Measurements from ENCODE around the gene PKDREJ.
"Not testable (repeated sequence)": the region's sequence is repeated elsewhere in the genome, so short reads cannot be mapped to it uniquely, and the experiment has no call there.

The PKDREJ gene, protein sequence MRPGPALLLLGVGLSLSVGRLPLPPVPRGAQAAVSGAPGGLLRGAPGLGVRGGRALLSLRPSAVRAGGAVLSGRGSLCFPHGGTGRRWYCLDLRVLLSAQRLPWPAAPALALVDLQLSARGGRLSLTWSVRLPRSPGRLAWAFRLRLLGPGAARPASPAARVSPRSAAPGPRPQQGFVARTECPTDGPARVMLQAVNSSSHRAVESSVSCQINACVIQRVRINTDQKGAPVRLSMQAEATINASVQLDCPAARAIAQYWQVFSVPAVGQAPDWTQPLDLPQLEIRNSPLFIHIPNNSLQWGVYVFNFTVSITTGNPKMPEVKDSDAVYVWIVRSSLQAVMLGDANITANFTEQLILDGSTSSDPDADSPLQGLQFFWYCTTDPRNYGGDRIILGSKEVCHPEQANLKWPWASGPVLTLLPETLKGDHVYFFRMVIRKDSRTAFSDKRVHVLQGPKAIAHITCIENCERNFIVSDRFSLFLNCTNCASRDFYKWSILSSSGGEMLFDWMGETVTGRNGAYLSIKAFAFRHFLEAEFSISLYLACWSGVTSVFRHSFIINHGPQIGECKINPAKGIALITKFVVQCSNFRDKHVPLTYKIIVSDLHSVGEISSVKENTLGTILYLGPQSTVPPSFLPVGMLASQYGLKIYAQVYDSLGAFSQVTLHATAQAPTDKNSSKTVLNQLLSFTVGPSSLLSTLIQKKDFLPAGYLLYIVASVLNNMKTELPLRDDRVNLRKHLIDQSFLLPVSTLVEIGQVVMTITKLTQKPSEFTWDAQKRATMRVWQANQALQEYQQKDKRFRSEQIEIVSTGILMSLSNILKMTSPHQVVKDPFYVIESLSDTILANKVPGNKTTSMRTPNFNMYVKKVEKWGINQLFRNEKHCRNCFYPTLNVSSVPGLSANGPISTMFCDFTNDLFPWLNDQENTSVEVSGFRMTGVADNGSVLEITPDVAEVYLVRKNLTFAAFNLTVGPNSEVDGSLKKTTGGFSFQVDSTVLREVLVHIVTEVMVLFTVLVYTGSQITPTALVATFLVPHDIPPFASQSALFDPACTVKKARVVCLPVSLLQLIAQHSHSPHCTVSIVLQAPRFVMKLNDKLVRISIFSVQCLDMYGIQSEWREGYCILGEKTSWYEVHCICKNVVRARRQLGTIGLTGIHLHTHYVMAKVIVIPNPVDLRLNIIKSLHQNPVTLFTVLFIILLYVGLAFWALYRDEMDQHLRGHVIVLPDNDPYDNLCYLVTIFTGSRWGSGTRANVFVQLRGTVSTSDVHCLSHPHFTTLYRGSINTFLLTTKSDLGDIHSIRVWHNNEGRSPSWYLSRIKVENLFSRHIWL (N-terminal part only)

GRCh38 chr22:46263216-46263590 is at the start of gene PKDREJ:
PKDREJ (minus strand) TSS chr22:46263343; CDS start chr22:46263322, 21 bp downstream.
- FAIRE-seq, result no peak

GRCh38 chr22:46312848-46313247 is 49.7 kb upstream of the PKDREJ start:
- not testable (repeated sequence) for FAIRE-seq

DNA sequence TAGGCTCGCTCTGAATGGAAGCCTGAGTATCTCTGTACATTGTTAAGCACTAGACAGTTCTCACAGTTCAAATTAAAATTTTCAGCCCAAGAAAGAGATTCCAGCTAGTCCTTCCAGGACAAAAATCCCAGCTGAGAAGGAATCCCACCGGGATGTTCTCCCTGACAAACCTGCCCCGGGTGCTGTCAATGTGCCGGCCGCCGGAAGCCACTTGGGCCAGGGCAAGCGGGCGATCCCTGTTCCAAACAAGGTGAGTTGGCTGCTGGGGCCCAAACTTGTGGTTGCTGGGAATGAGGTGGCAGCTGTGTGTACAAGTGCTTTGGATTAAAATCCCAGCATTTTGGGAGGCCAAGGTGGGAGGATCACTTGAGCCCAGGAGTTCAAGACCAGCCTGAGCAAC is 48.9 kb upstream of the PKDREJ start:
- FAIRE-seq, result no peak

GRCh38 chr22:46309526-46310085 is 46.5 kb upstream of the PKDREJ start:
- no peak for FAIRE-seq

DNA sequence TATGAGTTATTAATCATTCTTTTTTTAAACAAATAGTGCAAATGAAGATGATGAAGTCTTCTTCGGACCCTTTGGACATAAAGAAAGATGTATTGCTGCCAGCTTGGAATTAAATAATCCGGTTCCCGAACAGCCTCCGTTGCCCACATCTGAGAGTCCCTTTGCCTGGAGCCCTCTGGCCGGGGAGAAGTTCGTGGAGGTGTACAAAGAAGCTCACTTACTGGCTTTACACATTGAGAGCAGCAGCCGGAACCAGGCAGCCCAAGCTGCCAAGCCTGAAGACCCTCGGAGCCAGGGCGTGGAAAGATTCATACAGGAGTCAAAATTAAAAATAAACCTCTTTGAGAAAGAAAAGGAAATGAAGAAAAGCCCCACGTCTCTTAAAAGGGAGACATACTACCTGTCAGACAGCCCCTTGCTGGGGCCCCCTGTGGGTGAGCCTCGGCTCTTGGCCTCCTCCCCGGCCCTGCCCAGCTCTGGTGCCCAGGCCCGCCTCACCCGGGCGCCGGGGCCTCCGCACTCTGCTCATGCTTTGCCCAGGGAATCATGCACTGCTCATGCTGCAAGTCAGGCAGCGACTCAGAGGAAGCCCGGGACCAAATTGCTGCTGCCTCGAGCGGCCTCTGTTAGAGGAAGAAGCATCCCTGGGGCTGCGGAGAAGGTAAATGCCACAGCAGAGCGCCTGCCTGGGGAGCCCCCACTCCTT is 45.3 kb upstream of the PKDREJ start:
- no peak for FAIRE-seq

DNA sequence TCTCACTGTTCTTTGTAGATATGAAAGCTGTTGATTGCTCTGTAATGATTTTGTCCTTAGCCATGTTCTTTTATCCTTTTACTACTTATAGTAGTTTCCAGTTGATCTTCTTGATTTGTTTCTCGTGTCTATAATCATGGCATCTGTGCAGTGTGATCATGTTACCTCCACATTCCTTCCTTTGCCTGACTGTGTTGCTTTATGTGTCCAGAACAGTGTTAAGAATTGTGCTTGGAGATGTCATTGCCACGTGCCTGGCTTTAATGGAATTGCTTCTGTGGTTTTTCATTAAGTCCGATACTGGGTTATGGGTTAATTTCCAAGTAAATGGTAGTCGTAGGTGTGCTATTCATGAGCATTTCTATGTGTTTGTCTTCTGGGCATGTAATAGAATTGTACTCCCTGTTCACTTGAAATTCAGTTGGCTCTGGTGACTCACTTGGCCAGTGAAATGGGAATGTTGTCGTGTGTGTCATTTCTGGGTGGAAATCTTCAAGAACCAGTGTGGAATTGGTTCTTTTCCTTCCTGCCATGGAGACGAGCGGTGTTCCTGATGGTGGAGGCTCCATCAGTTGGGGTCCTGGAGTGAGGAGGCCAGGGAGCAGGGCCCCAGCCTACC is 40.3 kb upstream of the PKDREJ start:
- no peak for FAIRE-seq

DNA sequence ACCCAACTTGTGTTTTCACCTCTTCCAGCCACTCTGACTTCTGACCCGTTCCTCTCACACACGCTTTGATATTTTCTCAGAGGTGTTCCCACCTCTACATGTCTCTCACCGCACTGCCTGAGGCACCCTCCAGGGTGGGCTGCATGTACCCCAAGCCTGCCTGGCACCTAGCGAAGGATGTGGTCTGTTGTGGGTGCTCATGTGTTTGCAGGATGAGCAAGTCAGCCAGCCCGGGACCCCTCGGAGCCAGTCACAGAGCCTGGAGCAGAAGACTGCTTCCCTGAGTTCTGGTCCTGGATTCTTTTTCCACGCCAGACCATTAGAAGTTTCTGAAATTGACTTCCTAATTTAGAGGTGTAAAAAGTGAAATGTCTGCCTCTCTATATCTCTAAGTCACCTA is 37.3 kb upstream of the PKDREJ start:
- FAIRE-seq, result no peak

DNA sequence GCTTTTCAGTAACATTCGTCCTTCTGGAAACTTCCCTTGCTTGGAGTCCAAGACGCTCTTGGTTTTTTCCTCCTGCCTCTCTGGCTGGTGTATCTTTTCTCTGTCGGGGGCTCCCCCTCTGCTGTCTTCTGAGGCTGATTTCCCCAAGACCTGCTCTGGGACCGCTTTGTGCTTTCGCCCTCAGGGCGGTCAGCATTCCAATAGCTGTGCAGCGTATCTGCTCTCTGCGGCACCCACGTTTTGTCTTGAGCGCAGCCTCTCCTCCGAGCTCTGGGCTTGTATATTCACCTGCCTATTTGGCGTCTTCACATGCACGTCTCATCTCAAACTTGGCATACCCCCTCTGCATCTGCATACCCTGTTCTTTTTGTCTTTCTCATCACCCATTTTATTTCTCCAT is 36.0 kb upstream of the PKDREJ start:
- FAIRE-seq, result no peak

GRCh38 chr22:46297151-46297812 is 34.1 kb upstream of the PKDREJ start:
- FAIRE-seq, result no peak

- FAIRE-seq, result no peak
Measured at GRCh38 chr22:46296257-46297150, 33.4 kb upstream of the PKDREJ start, which contains the start of gene GTSE1. GTSE1 (plus strand) TSS chr22:46296870; CDS start chr22:46297401, 531 bp downstream.

- FAIRE-seq, result no peak
Measured at GRCh38 chr22:46295277-46295971, 32.3 kb upstream of the PKDREJ start.

- FAIRE-seq, result no peak
Measured at GRCh38 chr22:46294784-46295183, 31.6 kb upstream of the PKDREJ start.

DNA sequence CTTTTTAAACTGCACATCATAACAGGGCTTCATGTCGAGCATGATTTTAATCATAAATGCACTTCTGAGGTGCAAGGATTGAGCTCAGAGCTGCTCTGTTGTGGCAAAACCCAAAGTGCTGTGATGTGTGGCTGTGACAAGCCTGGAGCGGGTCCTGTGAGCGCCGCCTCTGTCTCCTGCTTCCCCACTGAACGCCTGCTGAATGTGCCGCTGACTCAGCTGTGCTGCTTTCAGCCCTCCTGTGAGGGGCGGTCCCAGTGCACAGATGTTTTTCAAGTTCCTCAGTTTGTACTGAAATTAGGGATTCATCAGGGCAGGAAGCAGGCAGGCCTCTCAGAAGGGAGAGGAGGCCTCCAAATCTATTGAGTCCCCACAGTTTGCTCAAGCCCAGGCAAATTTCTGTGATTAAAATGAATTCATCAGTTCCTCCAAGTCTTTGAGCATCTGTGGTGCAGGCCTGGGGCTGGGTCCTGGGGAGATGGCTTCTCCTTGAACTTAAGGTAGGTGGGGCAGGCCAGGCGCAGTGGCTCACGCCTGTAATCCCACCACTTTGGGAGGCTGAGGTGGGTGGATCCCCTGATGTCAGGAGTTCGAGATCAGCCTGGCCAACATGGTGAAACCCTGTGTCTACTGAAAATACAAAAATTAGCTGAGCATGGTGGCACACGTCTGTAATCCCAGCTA is 30.6 kb upstream of the PKDREJ start:
- no peak for FAIRE-seq

DNA sequence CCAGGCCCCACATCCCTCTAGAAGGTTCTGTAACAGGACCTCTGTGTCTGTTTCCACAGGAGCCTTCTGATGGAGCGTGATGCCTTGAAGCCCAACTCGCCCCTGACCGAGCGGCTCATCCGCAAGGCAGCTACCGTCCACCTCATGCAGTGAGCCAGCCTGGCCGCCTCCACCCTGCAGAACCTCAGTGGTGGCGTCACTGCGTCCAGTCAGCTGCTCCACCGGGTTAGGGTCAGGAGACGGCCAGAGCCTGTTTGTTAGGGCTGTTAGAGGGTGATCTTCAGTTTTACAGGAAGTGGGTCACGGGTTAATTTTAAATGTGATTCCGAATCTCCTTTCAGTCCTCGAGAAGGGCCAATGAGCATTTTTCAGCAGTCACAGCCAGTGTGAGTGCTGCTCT is 29.6 kb upstream of the PKDREJ start:
- no peak for FAIRE-seq

- FAIRE-seq, result no peak
Measured at GRCh38 chr22:46292173-46292572, 29.0 kb upstream of the PKDREJ start.

DNA sequence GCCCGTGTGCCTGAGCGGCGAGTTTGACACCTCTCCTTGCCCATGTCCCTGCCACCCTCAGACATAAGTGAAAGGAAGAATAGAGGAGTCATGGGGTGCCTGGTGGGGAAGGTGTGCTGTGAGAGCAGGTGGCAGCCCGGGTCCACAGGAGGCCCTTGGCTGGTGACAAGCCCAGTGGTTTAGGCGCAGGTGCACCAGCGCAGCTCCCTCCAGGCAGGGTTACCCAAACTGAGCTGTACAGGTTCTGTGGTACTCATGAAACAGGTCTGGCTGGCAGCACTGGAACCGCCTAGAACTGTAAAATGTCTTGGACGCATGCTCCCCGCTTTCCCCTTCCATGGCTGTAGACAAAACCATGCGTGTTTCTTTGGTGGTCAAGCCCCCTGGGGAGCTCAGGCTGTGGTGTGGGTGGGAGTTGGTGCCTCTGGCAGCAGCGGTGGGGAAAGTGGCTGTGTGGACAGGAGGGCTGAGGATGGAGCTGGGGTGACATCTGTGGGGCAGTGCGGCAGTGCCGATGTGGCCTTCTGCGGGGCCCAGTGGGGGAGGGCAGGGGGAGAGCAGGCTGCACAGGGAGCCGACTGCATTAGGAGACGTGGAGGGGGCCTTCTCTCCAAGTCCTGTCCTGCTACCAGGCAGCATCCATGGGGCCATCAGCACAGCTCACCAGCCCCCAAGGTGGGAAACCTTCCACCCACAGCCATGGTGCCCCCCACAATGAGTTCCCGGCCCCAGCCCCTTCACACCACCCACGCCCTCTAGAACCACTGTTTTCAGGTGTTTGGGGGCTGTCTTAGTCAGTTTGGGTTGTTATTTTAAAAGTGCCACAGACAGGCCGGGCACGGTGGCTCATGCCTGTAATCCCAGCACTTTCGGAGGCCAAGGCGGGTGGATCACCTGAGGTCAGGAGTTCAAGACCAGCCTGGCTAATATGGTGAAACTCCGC is 28.0 kb upstream of the PKDREJ start:
- FAIRE-seq, result no peak

- no peak for FAIRE-seq
Measured at GRCh38 chr22:46290121-46290842, 27.1 kb upstream of the PKDREJ start.
